HepG2 (cell line): ENCODE data around the gene DNM1.

Experiments
- CTCF ChIP-seq: sonication (generic); formaldehyde crosslinking; IDR thresholded peaks from 2 replicates; pipeline ENCODE4 v1.5.0; 2020; ENCODE audit warnings: mild to moderate bottlenecking, missing genetic modification reagents, moderate library complexity
- IRF2 ChIP-seq: IDR thresholded peaks from 2 replicates; pipeline ENCODE4 v1.6.1; 2018; ENCODE audit warnings: missing genetic modification reagents, missing compliant biosample characterization
- MXI1 ChIP-seq: IDR thresholded peaks from 3 replicates; pipeline ENCODE4 v1.6.1; 2012; ENCODE audit warnings: low read depth, low read length, inconsistent platforms, borderline replicate concordance
- PATZ1 ChIP-seq: sonication (generic); formaldehyde crosslinking; IDR thresholded peaks from 2 replicates; pipeline ENCODE4 v1.4.0; 2020; ENCODE audit warnings: missing genetic modification reagents
- POLR2AphosphoS5 ChIP-seq: IDR thresholded peaks from 2 replicates; pipeline ENCODE4 v1.6.1; 2012; ENCODE audit warnings: low read depth, low read length
- TARDBP ChIP-seq: sonication (generic); formaldehyde crosslinking; IDR thresholded peaks from 2 replicates; pipeline ENCODE4 v1.8.0; 2022; ENCODE audit warnings: mild to moderate bottlenecking, missing genetic modification reagents
- ZBTB20 ChIP-seq: sonication (generic); formaldehyde crosslinking; IDR thresholded peaks from 2 replicates; pipeline ENCODE4 v1.8.1; 2023; ENCODE audit warnings: missing genetic modification reagents, low read depth, mild to moderate bottlenecking, borderline replicate concordance
- ZNF567 ChIP-seq: sonication (generic); formaldehyde crosslinking; IDR thresholded peaks from 2 replicates; pipeline ENCODE4 v1.8.1; 2023; ENCODE audit warnings: mild to moderate bottlenecking, missing genetic modification reagents, borderline replicate concordance

GRCh38 chr9:128286440-128286839 lies 83.3 kb downstream of the DNM1 start:
- TF ChIP-seq CTCF (CRISPR knock-in tag) (no peak), POLR2AphosphoS5 (no peak), ZNF567 (no peak), PATZ1 (CRISPR knock-in tag) (no peak), ZBTB20 (CRISPR knock-in tag) (no peak), IRF2 (CRISPR knock-in tag) (no peak), MXI1 (no peak), TARDBP (CRISPR knock-in tag) (no peak)
